Muscle of leg (tissue), 11 donors: Measurements from ENCODE around the gene LILRB1. TPM values are rescaled to one million over a fixed set of nuclear protein-coding genes. Genes with fewer than 3 reads are reported as not detected.
A peak's percentile ranks its signal among the peaks of the same experiment; 100 is the strongest.
"Not testable (repeated sequence)": the region's sequence is repeated elsewhere in the genome, so short reads cannot be mapped to it uniquely, and the experiment has no call there.

Experiments
- DNase-seq: peaks from one replicate; pipeline ENCODE4 v3.0.0; 2013
- H3K27ac ChIP-seq: one replicate; pipeline ENCODE4 v1.5.1; 2013; ENCODE audit warnings: mild to moderate bottlenecking, low read length, control low read depth
- H3K27me3 ChIP-seq: one replicate; pipeline ENCODE4 v1.6.1; 2013; ENCODE audit warnings: low read length; ENCODE audit not compliant: control insufficient read depth, insufficient read depth
- H3K36me3 ChIP-seq: one replicate; pipeline ENCODE4 v1.6.1; 2013; ENCODE audit warnings: low read length; ENCODE audit not compliant: control insufficient read depth, insufficient read depth
- H3K4me1 ChIP-seq: one replicate; pipeline ENCODE4 v1.6.1; 2013; ENCODE audit warnings: low read length; ENCODE audit not compliant: control insufficient read depth, insufficient read depth
- H3K4me3 ChIP-seq: one replicate; pipeline ENCODE4 v1.5.1; 2013; ENCODE audit warnings: low read length, control low read depth
- H3K9me3 ChIP-seq: replicated peaks from 2 replicates; pipeline ENCODE4 v1.6.1; 2013; ENCODE audit warnings: low read depth, low read length; ENCODE audit not compliant: control insufficient read depth
- WGBS: methylation state at CpG from one replicate; pipeline ENCODE4 v1.1.5; 2013; ENCODE audit warnings: missing lambda C conversion rate; ENCODE audit not compliant: insufficient coverage; 5-methylcytosine and 5-hydroxymethylcytosine counted together
- polyA plus RNA-seq, 8 donors: library from polyadenylated mRNA; unstranded; fragments of 120-200 nt; gene quantifications; one replicate each; pipeline versions ENCODE4 v1.2.1 to v1.2.3, GENCODE V29; 2013; ENCODE audit warnings: inconsistent platforms in 1 of 8, low replicate concordance in 1 of 8; ENCODE audit not compliant: insufficient read length in 8 of 8, insufficient read depth in 1 of 8
- total RNA-seq: library from RNA; stranded (reverse); fragments of 120-200 nt; gene quantifications from one replicate; pipeline ENCODE4 v1.2.4, GENCODE V29; 2013

Gene LILRB1
- total and polyA plus RNA-seq, 9 donors = 0.53 to 2.1 (median 1.2) TPM

DNA sequence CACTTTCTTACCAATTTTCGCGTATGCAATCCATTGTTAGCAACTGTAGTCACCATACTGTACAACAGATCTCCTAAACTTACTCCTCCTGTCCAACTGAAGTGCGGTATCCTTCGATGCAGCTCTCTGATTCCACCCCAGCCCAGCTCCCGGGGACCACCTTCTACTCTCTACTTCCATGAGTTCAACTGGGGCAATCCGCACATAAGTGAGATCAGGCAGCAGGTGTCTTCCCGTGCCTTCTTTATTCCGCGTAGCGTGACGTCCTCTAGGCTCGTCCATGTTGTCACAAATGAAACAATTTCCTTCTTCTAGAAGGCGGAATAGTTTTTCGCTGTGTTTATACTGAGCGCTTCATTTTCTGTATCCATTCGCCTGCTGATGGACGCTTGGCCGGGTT, 8.4 kb downstream of the LILRB1 start:
- H3K27me3 ChIP-seq = no peaks in the 10 kb centered on the region
- WGBS = 83% methylated on average over 13 of the region's 18 CpGs
- no peak overlapping the region for H3K27ac ChIP-seq
- no peaks in the 10 kb centered on the region for H3K4me1 ChIP-seq
- no peaks in the 10 kb centered on the region for H3K9me3 ChIP-seq
- no peak for DNase-seq
- no peaks in the 10 kb centered on the region for H3K36me3 ChIP-seq
- no peak overlapping the region for H3K4me3 ChIP-seq

- peak; percentile 7 for DNase-seq
- H3K4me1 ChIP-seq, H3K9me3 ChIP-seq, H3K27me3 ChIP-seq, H3K4me3 ChIP-seq, H3K36me3 ChIP-seq, H3K27ac ChIP-seq: not testable (repeated sequence)
- WGBS = 63% methylated on average over 1 of the region's 5 CpGs
Measured at GRCh38 chr19:54642953-54643352, 12.7 kb downstream of the LILRB1 start.

DNA sequence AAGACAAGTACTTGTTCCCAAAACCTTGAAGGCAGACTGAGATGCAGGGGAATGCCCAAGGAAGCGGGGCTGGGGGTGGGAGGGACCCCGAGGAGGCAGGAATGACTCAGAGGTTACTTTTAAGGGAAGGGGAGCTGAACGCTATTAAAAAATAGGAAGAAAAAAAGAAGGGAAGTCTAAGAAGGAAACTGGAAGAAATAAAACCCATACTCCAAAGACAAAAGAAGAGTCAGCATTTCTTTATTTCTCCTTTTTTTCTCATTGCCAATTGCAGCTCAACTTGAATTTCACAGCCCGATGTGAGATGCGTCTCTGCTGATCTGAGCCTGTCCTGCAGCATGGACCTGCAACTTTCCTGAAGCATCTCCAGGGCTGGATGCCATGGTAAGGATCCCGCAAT, 13.3 kb downstream of the LILRB1 start:
- H3K27me3 ChIP-seq, H3K27ac ChIP-seq, H3K4me3 ChIP-seq, H3K4me1 ChIP-seq, H3K9me3 ChIP-seq, H3K36me3 ChIP-seq: not testable (repeated sequence)
- peak; percentile 5 for DNase-seq
- WGBS = no CpG with 5 or more reads among the region's 6 CpGs

GRCh38 chr19:54644056-54644455, 13.8 kb downstream of the LILRB1 start:
- no peaks in the 10 kb centered on the region for H3K9me3 ChIP-seq
- peak; percentile 57 for DNase-seq
- no peaks in the 10 kb centered on the region for H3K27me3 ChIP-seq
- 50% methylated on average over 1 of the region's 5 CpGs for WGBS
- no peak overlapping the region for H3K27ac ChIP-seq
- H3K36me3 ChIP-seq = no peaks in the 10 kb centered on the region
- no peak overlapping the region for H3K4me3 ChIP-seq
- H3K4me1 ChIP-seq = no peaks in the 10 kb centered on the region

DNA sequence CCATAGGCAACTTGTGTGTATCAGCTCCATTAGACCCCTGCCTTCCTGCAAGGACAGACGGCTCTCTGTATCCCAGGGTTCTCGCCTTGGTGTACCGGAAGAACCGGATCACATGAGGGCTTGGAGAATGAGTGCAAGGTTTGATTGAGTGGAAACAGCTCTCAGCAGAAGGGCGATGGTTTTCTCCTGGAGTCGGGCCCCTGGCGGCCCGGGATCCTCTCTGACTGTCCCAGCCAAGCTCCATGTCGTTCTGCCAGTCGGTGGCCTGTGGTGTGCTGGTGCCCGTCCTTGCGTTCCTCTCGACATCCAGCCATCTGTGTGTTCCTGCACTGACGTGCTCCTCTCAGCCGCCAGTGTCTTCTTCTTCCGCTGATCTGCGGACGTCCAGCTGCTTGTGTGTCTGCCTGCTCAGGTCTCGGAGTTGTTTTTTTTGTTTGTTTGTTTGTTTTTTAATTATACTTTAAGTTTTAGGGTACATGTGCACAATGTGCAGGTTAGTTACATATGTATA, 16.1 kb downstream of the LILRB1 start:
- Histone ChIP-seq H3K4me3 (no peak overlapping the region), H3K4me1 (no peaks in the 10 kb centered on the region), H3K27me3 (no peaks in the 10 kb centered on the region), H3K27ac (no peak overlapping the region), H3K9me3 (no peaks in the 10 kb centered on the region), H3K36me3 (no peaks in the 10 kb centered on the region)
- DNase-seq = no peak
- 91% methylated on average over 12 of the region's 19 CpGs for WGBS

DNA sequence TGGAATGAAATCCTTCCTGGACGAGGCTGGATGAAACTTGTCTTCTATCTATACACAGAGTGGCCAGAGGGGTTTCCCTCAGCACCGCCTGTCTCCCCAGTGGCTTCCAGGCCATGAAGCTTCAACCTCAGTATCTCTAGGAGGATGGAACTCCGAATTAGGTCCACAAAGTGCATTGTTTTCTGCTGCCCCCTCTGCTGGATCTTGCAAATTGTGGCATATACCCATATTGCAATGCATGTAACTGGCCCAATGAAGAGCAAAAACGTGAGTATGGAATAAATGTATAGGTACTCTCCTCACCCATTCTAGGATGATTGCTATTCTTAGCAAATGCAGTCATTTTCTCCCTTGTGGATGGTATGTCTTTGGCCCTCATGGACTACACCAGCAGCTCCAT, 17.8 kb downstream of the LILRB1 start:
- H3K4me3 ChIP-seq = no peak overlapping the region
- H3K4me1 ChIP-seq = no peaks in the 10 kb centered on the region
- no peak overlapping the region for H3K27ac ChIP-seq
- H3K36me3 ChIP-seq = no peaks in the 10 kb centered on the region
- DNase-seq = no peak
- no peaks in the 10 kb centered on the region for H3K27me3 ChIP-seq
- no peaks in the 10 kb centered on the region for H3K9me3 ChIP-seq
- WGBS = 57% methylated on average over 3 of the region's 4 CpGs

DNA sequence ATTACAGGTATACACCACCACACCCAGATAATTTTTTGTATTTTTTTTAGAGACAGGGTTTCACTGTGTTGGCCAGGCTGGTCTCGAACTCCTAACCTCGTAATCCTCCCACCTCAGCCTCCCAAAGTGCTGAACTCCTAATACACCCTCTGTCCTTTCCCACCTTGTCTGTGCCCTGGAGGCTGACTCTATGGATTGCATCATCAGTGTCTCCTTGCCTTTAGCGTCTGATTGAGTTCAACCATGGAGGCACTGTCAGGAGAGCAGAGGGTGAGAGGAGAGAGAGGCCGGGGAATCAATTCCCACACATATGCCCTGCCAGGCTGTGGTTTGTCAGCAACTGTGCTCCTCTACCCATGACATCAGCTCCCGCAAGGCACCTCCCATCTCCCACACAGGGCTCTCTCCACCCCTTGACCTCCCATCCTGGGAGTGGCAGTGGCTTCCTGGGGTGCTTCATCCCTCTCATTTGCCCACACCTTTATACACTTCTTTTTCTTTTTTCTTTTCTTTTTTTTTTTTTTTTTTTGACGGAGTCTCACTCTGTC, 19.9 kb downstream of the LILRB1 start:
- no peaks in the 10 kb centered on the region for H3K36me3 ChIP-seq
- H3K27me3 ChIP-seq = no peaks in the 10 kb centered on the region
- DNase-seq = no peak
- H3K27ac ChIP-seq = no peak overlapping the region
- no peak overlapping the region for H3K4me3 ChIP-seq
- H3K4me1 ChIP-seq = no peaks in the 10 kb centered on the region
- 74% methylated on average over 3 of the region's 6 CpGs for whole genome bisulfite sequencing
- H3K9me3 ChIP-seq = no peaks in the 10 kb centered on the region

DNA sequence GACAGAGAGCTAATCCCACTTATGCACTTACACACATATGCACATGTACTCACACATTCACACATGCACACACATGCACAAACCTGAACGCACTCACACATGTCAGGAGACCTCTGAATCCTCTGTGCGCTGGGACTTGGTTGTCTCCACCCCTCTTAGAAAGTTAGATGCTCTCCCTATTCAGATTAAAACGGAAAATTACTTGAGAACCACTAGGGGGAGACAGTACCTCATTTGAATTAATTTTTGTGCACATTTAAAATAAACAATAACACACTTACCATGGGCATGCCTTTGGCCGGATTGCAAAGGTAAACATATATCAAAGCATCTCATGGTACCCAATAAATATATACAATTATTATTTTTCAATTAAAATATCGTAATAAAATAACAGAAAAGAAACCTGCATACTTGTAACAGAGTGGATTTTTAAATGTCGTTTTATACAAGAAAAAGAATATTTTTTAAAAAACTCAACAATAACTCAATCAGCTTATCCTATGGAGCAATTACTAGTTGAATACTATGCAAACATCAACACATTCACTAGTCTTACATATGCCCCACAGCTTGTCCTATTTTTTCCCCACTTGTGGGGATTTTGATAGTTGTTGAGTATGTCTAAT, 23.0 kb downstream of the LILRB1 start:
- Histone ChIP-seq H3K9me3 (no peaks in the 10 kb centered on the region), H3K4me3 (no peak overlapping the region), H3K36me3 (no peaks in the 10 kb centered on the region), H3K27ac (no peak overlapping the region), H3K4me1 (no peaks in the 10 kb centered on the region), H3K27me3 (no peaks in the 10 kb centered on the region)
- 71% methylated on average over 1 of the region's 6 CpGs for WGBS
- DNase-seq = no peak

- Histone ChIP-seq H3K36me3 (no peaks in the 10 kb centered on the region), H3K27ac (no peak overlapping the region), H3K9me3 (no peaks in the 10 kb centered on the region), H3K27me3 (no peaks in the 10 kb centered on the region), H3K4me3 (no peak overlapping the region), H3K4me1 (no peaks in the 10 kb centered on the region)
- 76% methylated on average over 11 of the region's 14 CpGs for WGBS
- no peak for DNase-seq
Measured at GRCh38 chr19:54654447-54655321, 24.4 kb downstream of the LILRB1 start.

GRCh38 chr19:54659300-54659699, 29.0 kb downstream of the LILRB1 start:
- Histone ChIP-seq H3K9me3 (peaks cover 5% of the 10 kb centered on the region), H3K27ac (no peak overlapping the region), H3K27me3 (no peaks in the 10 kb centered on the region), H3K4me1 (no peaks in the 10 kb centered on the region), H3K4me3 (no peak overlapping the region), H3K36me3 (no peaks in the 10 kb centered on the region)
- WGBS = 88% methylated on average over 2 of the region's 6 CpGs
- no peak for DNase-seq
